HG02571 (cell line): ENCODE data around the gene RHBDF1.

Experiments
- ATAC-seq: cut with Tn5 transposase; IDR thresholded peaks from one replicate; pipeline ENCODE4 v1.9.1; 2021; ENCODE audit warnings: mild to moderate bottlenecking, moderate library complexity; ENCODE audit not compliant: unreplicated experiment

RHBDF1 gene

DNA sequence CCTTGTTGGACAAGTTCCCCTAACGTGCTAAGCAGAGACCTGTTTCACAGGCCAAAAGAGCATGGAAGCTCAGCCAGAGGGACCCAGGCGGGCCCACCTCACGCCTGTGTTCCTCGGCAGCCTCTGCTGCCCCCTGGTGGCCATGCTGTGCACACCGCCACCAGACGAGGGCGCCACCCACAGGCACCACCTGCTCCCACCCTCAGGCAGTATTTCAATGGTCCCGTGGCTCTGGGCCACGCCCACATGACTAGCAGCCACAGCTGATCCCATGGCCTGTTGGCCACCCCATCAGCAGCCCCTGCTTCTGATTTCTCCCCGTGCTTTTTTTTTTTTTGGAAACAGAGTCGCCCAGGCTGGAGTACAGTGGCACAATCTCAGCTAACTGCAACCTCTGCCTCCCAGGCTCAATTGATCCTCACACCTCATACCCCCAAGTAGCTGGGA is 24.5 kb upstream of the RHBDF1 start:
- peak; percentile 46 for ATAC-seq

DNA sequence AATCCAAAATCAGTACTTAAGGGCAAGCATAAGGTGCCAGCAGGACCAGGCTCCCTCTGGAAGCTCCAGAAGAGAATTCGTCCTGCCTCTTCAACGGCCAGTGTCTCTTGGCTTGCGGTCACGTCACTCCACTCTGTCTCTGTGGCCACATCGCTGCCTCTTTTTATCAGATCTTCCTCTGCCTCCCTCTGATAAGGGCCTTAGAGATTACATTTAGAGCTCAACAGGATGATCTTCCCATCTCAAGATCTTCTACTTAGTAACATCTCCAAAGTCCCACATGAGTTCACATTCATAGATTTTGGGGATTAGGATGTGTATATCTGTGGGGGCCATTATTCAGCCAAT is 22.5 kb upstream of the RHBDF1 start:
- ATAC-seq, result no peak

- ATAC-seq, result no peak
Measured at GRCh38 chr16:92431-93339, 20.3 kb upstream of the RHBDF1 start.

- ATAC-seq, result no peak
Measured at GRCh38 chr16:91484-91883, 19.1 kb upstream of the RHBDF1 start.

- no peak for ATAC-seq
Measured at GRCh38 chr16:89391-90302, 17.2 kb upstream of the RHBDF1 start.

- ATAC-seq, result no peak
Measured at GRCh38 chr16:88613-89012, 16.2 kb upstream of the RHBDF1 start.

DNA sequence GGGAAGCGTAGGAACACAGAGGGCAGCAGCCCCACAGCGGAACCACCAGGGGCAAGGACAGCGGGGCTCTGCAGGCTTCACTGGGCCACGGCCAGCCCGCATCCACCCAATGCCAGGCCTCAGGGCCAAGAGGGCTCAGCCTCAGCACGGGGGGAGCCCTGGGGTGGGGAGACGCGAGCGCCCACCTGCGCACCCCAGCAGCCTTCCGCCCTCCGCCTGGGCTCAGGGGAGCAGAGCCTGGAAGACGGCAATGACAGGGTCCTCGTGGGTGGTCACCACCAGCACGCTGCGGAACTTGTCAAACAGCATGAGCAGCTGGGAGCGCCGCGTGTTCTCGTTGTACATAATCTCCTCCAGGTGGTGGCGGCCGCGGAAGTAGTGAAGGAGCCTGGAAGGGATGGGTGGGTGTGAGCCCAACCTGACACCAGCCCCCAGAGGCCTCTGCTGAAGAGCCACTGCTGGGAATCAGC is 14.1 kb upstream of the RHBDF1 start:
- no peak for ATAC-seq

DNA sequence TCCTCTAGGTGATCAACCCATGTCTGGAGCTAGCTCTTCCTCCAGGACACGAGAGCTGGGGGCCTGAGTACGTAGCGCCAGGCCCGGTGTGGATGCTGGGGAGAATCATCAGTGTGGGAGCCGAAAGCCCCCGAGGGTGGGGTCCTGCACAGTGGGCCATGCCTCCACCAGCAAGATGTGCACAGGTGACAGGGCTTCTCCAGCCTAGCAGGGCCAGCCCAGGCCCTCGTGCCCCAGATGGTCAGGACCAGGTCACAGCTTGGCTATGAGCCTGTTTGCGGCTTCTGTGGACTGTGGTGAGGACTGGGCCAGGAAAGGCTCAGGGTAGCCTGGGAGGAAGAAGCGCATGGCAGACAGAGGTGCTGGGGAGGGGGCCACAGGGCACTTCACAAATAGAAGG is 13.4 kb upstream of the RHBDF1 start:
- no peak for ATAC-seq

- ATAC-seq, result no peak
Measured at GRCh38 chr16:85407-85782, 13.0 kb upstream of the RHBDF1 start.

DNA sequence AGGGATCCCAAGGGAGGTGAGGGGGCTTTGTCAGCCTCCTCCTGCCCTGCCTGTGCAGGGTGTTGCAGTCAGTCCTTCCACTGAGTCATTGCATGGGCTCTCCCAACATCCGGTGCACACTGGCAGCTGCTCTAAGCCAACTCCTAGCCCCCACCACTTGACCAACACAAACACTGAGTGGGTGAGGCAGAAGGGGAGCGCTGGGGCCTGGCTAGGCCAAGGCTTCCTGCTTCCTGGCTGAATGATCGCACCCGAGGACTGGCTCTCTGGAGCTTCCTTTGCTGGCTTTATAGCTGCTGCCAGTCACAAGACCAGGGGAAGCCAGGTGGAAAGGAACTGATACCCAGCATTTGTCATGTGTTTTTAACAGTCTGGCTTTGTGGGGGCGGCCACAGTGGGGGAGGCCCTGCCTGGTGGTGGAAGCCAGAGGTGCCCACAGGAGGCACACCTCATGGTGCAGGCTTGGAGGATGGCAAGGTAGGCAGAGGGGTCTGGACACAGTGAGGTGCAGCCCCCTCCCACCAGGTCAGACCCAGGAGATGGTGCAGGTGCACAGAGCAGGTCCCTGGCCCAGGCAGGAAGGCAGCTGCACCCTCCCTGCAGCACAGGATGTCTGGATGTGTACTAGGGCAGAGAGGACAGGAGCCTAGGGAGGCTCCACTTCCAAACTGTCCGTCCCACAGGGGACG is 12.4 kb upstream of the RHBDF1 start:
- ATAC-seq, result no peak

DNA sequence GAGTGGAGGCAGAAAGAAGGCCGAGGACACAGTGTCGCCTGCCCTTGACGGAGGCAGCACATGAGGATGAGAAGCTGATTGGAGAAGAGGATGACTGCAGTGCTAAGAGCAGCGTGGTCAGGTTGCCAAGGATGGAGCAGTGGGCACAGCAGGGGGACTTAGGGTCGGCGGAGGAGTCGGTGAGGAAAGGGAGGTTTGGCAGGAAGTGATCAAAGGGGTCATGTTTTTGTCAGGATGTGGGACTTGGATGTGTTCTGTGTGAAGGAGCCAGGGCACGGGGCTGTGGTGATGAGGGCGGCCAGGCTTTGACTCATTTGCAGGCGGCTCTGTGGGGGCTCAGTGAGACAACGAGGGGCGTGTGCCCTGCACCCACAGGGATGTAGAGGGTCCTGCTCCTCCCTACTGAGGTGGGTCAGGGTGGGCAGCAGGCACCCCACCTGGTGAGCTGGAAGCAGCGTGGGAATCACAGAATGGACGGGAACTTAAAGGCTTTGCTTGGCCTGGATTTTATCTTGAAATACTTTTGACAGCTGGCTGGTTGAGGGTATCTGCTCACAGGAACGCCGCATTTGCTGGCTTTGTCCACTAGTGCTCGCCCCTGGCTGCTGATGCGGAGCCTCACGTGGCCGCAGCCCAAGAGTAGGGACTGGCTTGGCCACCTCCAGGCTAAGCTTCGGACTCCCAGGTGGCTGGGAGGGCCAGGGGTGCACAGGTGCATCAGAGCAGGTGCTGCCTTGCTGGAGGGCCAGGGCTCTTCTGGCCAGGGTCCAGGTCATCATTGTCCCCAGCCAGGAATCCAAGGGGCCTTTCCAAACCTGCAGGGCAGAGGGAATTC is 11.6 kb upstream of the RHBDF1 start:
- no peak for ATAC-seq

DNA sequence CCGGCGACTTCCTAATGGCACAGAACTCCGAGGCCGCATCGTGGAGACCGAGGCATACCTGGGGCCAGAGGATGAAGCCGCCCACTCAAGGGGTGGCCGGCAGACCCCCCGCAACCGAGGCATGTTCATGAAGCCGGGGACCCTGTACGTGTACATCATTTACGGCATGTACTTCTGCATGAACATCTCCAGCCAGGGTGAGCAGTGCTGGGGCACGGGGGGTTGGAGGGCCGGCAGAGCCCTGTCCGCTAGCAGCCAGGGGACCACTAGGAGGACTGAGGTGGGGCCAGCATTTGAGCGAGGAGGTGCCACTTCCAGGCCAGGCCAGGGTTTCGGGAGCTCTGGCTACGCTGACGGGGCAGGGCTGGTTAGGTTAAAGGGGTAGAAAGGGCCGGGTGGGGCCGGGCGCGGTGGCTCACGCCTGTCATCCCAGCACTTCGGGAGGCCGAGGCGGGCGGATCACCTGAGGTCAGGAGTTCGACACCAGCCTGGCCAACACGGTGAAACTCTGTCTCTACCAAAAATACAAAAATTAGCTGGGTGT is 10.7 kb upstream of the RHBDF1 start:
- ATAC-seq, result no peak

- ATAC-seq, result no peak
Measured at GRCh38 chr16:79151-80054, 7.0 kb upstream of the RHBDF1 start.

GRCh38 chr16:78444-79150 is 6.2 kb upstream of the RHBDF1 start:
- no peak for ATAC-seq

GRCh38 chr16:77807-78443 is 5.5 kb upstream of the RHBDF1 start, which contains the start of gene MPG:
MPG (plus strand) TSS chr16:78225; CDS start chr16:78310, 85 bp downstream.
- ATAC-seq, result peak; percentile 59

DNA sequence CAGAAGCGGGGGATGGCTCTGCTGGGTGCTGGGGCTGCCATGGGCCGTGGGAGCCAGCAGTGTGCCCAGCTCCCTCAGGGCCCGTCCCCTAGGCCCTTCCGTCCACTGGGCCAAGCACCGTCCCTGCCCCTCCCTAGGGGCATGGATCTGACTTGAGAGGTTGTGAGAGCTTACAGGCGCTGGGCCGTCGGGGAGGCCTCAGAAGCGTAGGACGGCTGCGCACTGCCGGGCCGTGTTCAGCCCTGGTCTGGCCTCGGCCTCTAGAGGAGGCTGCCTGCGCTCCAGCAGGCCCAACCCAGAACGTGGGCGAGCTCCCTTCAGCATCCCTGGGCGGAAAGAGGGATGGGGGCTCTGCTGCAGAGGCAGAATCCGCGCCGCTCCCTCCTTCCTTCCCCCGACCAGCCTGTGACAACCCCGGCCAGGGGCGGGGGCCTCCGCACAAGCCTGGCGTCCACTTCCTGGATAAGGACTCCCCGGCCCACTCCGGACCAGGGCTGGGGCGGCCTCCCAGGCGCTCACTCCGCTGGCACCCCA is 4.9 kb upstream of the RHBDF1 start:
- ATAC-seq, result peak; percentile 15

- no peak for ATAC-seq
Measured at GRCh38 chr16:76535-77272, 4.3 kb upstream of the RHBDF1 start.
